ENCODE results near the gene SEPTIN2. TPM values are rescaled to one million over a fixed set of nuclear protein-coding genes. Genes with fewer than 3 reads are reported as not detected.
A peak's percentile ranks its signal among the peaks of the same experiment; 100 is the strongest.

SEPTIN2 gene
- total and polyA plus RNA-seq, 2 donors (not counting 3 experiments of a cell fraction or from before 2014, with no cell fraction given), result 427 to 512 TPM

- intact Hi-C loops (cut with micrococcal nuclease) (no loop called here), dilution Hi-C loops (cut with MboI; ENCODE audit: extremely low pct_ligation_motif_present, low sequenced_read_pairs) (no loop called here)
- Histone ChIP-seq H3K27me3 (ENCODE audit: control insufficient read depth in 2 of 2, insufficient read depth in 2 of 2, low read length in 2 of 2) (no peaks in the 10 kb centered on the region), H2AFZ (ENCODE audit: low read depth, low read length) (no peak overlapping the region), H3K79me2 (ENCODE audit: control insufficient read depth, insufficient read depth, low read length) (peaks cover 13% of the 10 kb centered on the region), H3K9me1 (replicated peaks; ENCODE audit: control insufficient read depth, extremely low read depth, insufficient read depth, low read length) (no peaks in the 10 kb centered on the region), H3K36me3 (ENCODE audit: control insufficient read depth in 2 of 2, extremely low read depth in 1 of 2, insufficient read depth in 2 of 2, low read length in 2 of 2) (peaks cover 2 to 9% of the 10 kb centered on the region in 2 experiments), H3K9me3 (replicated peaks; ENCODE audit: control insufficient read depth, insufficient read depth, low read length) (no peaks in the 10 kb centered on the region), H3K4me3 (replicated peaks in 1 of 3; ENCODE audit: insufficient read depth in 1 of 3, low read depth in 1 of 3, low read length in 3 of 3) (no peak overlapping the region), H3K27ac (ENCODE audit: insufficient read depth, low read depth, low read length) (no peak overlapping the region), H3K4me2 (ENCODE audit: insufficient read depth, low read length) (no peak overlapping the region), H4K20me1 (replicated peaks; ENCODE audit: control insufficient read depth, extremely low read depth, insufficient read depth, low read length) (no peaks in the 10 kb centered on the region), H3K9ac (replicated peaks; ENCODE audit: extremely low read depth, insufficient read depth, low read length) (no peak overlapping the region), H3K4me1 (ENCODE audit: control insufficient read depth, extremely low read depth, insufficient read depth, low read length) (no peaks in the 10 kb centered on the region)
- ChIA-PET CTCF (interaction anchor here (1.4 kb wide), 1 partner anchor 9 kb away, joined by 5 read pairs; no protein-coding TSS in a partner anchor), POLR2A (no interaction called here)
- DNase-seq (ENCODE audit: low read depth, low spot score), result no peak
- no peak for TF ChIP-seq JUN (IDR thresholded peaks at IDR 0.05; ENCODE audit: borderline replicate concordance, insufficient read depth, insufficient read length, low read depth)
- TF ChIP-seq FOS (IDR thresholded peaks at IDR 0.05; ENCODE audit: borderline replicate concordance, insufficient read depth, low read length), result no peak
- TF ChIP-seq POLR2A (IDR thresholded peaks at IDR 0.05; ENCODE audit: low read depth, low read length), result no peak
- no peak for TF ChIP-seq GATA2 (IDR thresholded peaks at IDR 0.05; ENCODE audit: insufficient read depth, insufficient read length, low read depth, low read length)
- no TSS peak for BruUV-seq (replicated peaks)
- no peak for FAIRE-seq
These were observed 59.6 kb downstream of the SEPTIN2 start for GRCh38 chr2:241375300-241375699.

GRCh38 chr2:241376808-241377207 is 61.1 kb downstream of the SEPTIN2 start:
- POLR2A ChIA-PET, result no interaction called here
- intact Hi-C loops (cut with micrococcal nuclease) (no loop called here), dilution Hi-C loops (cut with MboI; ENCODE audit: extremely low pct_ligation_motif_present, low sequenced_read_pairs) (no loop called here)
- no peak for TF ChIP-seq JUN (IDR thresholded peaks at IDR 0.05; ENCODE audit: borderline replicate concordance, insufficient read depth, insufficient read length, low read depth)
- no peak for TF ChIP-seq POLR2A (IDR thresholded peaks at IDR 0.05; ENCODE audit: low read depth, low read length)
- no peak for TF ChIP-seq CTCF (IDR thresholded peaks at IDR 0.05; ENCODE audit: extremely low read depth in 1 of 2, insufficient read depth in 1 of 2, low read depth in 1 of 2, low read length in 2 of 2)
- TF ChIP-seq EZH2 (IDR thresholded peaks at IDR 0.05; ENCODE audit: borderline replicate concordance, low read depth, low read length, severe bottlenecking), result no peak
- TF ChIP-seq MAX (IDR thresholded peaks at IDR 0.05; ENCODE audit: insufficient read depth, insufficient read length), result no peak
- TF ChIP-seq MYC (IDR thresholded peaks at IDR 0.05; ENCODE audit: low read depth, low read length), result no peak
- TF ChIP-seq GATA2 (IDR thresholded peaks at IDR 0.05; ENCODE audit: insufficient read depth, insufficient read length, low read depth, low read length), result no peak
- no peak for TF ChIP-seq FOS (IDR thresholded peaks at IDR 0.05; ENCODE audit: borderline replicate concordance, insufficient read depth, low read length)
- no peak for TF ChIP-seq POLR2AphosphoS5 (IDR thresholded peaks at IDR 0.05; ENCODE audit: insufficient read depth, low read depth, low read length)
- Histone ChIP-seq H3K79me2 (ENCODE audit: control insufficient read depth, insufficient read depth, low read length) (peaks cover 13% of the 10 kb centered on the region), H3K9ac (replicated peaks; ENCODE audit: extremely low read depth, insufficient read depth, low read length) (no peak overlapping the region), H3K27me3 (ENCODE audit: control insufficient read depth in 2 of 2, insufficient read depth in 2 of 2, low read length in 2 of 2) (no peaks in the 10 kb centered on the region), H3K4me1 (ENCODE audit: control insufficient read depth, extremely low read depth, insufficient read depth, low read length) (peaks cover 6% of the 10 kb centered on the region), H4K20me1 (replicated peaks; ENCODE audit: control insufficient read depth, extremely low read depth, insufficient read depth, low read length) (no peaks in the 10 kb centered on the region), H3K9me3 (replicated peaks; ENCODE audit: control insufficient read depth, insufficient read depth, low read length) (no peaks in the 10 kb centered on the region), H3K4me2 (ENCODE audit: insufficient read depth, low read length) (no peak overlapping the region), H3K36me3 (ENCODE audit: control insufficient read depth in 2 of 2, extremely low read depth in 1 of 2, insufficient read depth in 2 of 2, low read length in 2 of 2) (peaks cover 2 to 9% of the 10 kb centered on the region in 2 experiments), H3K4me3 (replicated peaks in 1 of 3; ENCODE audit: insufficient read depth in 1 of 3, low read depth in 1 of 3, low read length in 3 of 3) (no peak overlapping the region), H3K27ac (ENCODE audit: insufficient read depth, low read depth, low read length) (no peak overlapping the region), H2AFZ (ENCODE audit: low read depth, low read length) (no peak overlapping the region), H3K9me1 (replicated peaks; ENCODE audit: control insufficient read depth, extremely low read depth, insufficient read depth, low read length) (no peaks in the 10 kb centered on the region)
- peak; percentile 21 for FAIRE-seq
- DNase-seq (ENCODE audit: low read depth, low spot score), result no peak
- CTCF ChIA-PET, result no interaction called here
- BruUV-seq (replicated peaks), result no TSS peak
